Inferior parietal cortex (tissue), 1 donor: Measurements from ENCODE around the gene LASP1.
"Not testable (repeated sequence)": the region's sequence is repeated elsewhere in the genome, so short reads cannot be mapped to it uniquely, and the experiment has no call there.

ENCODE experiments used
- DNase-seq: peaks from one replicate; pipeline ENCODE4 v3.0.0-alpha.2; 2016; ENCODE audit errors: extremely low spot score

LASP1 gene

GRCh38 chr17:38925263-38925995, 55.6 kb downstream of the LASP1 start, which contains the start of gene LASP1NB:
LASP1NB (plus strand) TSS chr17:38925614.
- DNase-seq, result peak; percentile 83

DNA sequence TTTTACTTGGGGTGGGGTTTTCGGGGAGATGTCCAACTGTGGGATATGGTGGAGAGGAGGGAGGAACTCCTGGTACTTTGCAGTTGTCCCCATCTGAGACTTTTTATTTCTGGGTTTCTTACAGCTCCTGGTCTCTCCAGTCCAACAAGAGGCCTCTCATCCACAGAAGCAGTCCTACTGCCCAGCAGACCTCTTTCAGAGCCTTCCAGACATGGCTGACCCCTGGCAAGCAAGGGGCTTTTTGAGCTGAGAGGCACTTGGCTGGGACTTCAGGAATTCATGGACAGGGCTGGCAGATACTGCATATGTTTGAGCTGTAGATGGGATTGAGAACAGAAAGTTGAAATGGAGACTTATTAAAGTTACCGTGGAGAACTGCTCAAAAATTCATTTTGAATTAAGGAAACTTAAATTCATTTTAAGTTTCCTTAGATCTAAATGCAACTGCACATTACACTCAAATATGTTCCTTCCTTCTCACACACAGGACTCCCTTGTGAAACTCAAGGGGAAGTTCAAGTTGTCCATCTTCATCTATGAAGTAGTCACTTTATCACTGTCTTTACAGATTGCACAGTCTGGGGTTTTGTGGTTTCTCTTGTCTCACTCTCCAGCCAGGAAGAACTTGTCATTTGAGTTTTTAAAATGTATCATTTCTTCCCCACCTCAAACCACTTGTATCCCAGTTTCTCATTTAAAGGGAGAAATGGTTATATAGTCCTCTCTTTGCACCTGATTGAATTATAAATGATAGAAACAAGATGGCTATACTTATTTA, 56.6 kb downstream of the LASP1 start:
- DNase-seq, result no peak

DNA sequence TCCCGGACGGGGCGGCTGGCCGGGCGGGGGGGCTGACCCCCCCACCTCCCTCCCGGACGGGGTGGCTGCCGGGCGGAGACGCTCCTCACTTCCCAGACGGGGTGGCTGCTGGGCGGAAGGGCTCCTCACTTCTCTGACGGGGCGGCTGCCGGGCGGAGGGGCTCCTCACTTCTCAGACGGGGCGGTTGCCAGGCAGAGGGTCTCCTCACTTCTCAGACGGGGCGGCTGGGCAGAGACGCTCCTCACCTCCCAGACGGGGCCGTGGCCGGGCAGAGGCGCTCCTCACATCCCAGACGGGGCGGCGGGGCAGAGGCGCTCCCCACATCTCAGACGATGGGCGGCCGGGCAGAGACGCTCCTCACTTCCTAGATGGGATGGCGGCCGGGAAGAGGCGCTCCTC, 60.9 kb downstream of the LASP1 start:
- DNase-seq, result not testable (repeated sequence)

DNA sequence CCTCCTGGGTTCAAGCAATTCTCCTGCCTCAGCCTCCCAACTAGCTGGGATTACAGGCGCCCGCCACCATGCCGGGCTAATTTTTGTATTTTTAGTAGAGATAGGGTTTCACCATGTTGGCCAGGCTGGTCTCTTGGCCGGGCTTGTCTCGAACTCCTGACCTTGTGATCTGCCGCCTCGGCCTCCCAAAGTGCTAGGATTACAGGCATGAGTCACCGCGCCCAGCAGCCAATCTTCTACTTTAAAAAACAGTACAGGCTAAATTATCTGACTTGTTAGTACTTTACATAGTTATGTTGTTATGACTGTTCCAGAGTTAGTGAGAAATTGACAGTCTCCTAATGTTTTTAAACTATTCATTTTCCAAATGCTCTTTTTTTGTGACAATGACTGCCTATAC, 64.1 kb downstream of the LASP1 start:
- not testable (repeated sequence) for DNase-seq

GRCh38 chr17:38939987-38940386, 70.1 kb downstream of the LASP1 start:
- no peak for DNase-seq

GRCh38 chr17:38940404-38940803, 70.5 kb downstream of the LASP1 start:
- no peak for DNase-seq

GRCh38 chr17:38942696-38943334, 73.0 kb downstream of the LASP1 start:
- no peak for DNase-seq

- no peak for DNase-seq
These were observed 73.7 kb downstream of the LASP1 start for GRCh38 chr17:38943607-38944006.

- DNase-seq, result no peak
These were observed 77.3 kb downstream of the LASP1 start for GRCh38 chr17:38947189-38947588.

GRCh38 chr17:38953800-38954199, 83.9 kb downstream of the LASP1 start:
- not testable (repeated sequence) for DNase-seq

- DNase-seq, result no peak
These were observed 88.5 kb downstream of the LASP1 start for GRCh38 chr17:38958326-38958725.

DNA sequence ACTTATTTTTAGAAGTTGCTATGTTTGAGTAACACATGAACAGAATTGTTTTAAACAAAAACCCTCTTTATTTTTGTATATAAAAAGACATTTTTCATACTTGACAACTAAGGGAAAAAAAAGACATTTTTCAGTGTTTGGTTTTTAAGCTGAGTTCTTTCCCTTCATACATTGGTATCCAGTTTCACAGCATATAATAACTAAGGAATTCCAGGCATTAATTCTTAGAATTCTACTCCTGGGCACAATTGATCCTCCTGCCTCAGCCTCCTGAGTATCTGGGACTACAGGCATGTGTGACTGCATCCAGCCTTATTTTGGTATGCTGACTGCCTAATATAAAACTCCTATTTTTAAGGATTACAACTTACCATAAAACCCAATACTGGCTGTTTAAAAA, 88.9 kb downstream of the LASP1 start:
- DNase-seq, result no peak

- no peak for DNase-seq
These were observed 89.7 kb downstream of the LASP1 start for GRCh38 chr17:38959508-38959907.

DNA sequence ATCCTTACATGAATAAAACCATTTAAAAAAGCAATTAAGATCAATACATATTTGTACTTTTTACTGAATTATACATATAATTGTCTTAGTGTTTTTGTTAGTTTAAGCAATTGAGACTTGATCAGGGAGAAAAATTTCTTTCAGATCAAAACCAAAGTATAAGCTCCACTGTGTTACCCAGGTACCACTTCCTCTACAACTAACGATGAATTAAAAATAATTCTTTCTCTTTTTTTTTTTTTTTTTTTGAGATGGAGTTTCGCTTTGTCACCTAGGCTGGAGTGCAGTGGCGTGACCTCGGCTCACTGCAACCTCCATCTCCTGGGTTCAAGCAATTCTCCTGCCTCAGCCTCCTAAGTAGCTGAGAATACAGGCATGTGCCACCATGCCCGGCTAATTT, 90.5 kb downstream of the LASP1 start:
- no peak for DNase-seq

- no peak for DNase-seq
These were observed 91.6 kb downstream of the LASP1 start for GRCh38 chr17:38961413-38961812.

- peak; percentile 76 for DNase-seq
These were observed 97.5 kb downstream of the LASP1 start, which contains the start of gene FBXO47 for GRCh38 chr17:38967290-38967738. FBXO47 (minus strand) TSS chr17:38967403; CDS start chr17:38963025, 4,378 bp downstream.

DNA sequence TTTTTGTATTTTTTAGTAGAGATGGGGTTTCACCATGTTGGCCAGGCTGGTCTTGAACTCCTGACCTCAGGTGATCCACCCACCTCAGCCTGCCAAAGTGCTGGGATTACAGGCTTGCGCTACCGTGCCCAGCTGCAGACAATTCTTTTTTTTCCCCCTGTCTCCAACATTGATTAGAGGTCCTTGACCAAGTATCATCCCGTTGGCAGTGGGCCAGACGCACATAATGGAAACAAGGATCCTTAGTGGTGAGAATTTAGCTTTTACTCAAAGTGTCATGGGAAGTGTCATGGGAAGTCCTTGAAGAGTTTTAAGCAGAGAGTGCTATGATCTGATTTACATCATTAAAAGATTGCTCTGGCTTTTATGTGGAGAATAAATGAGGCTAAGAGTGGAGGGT, 99.4 kb downstream of the LASP1 start:
- DNase-seq, result no peak

GRCh38 chr17:38970128-38970527, 100.3 kb downstream of the LASP1 start:
- no peak for DNase-seq

- DNase-seq, result no peak
These were observed 100.9 kb downstream of the LASP1 start for GRCh38 chr17:38970804-38971203.
